ENCODE data around the gene PTPRG. TPM values are rescaled to one million over a fixed set of nuclear protein-coding genes. Genes with fewer than 3 reads are reported as not detected.
A peak's percentile ranks its signal among the peaks of the same experiment; 100 is the strongest.

The PTPRG gene
- polyA plus RNA-seq, 1 donor (not counting 4 experiments of a cell fraction or from before 2014, with no cell fraction given): 12.1 TPM

DNA sequence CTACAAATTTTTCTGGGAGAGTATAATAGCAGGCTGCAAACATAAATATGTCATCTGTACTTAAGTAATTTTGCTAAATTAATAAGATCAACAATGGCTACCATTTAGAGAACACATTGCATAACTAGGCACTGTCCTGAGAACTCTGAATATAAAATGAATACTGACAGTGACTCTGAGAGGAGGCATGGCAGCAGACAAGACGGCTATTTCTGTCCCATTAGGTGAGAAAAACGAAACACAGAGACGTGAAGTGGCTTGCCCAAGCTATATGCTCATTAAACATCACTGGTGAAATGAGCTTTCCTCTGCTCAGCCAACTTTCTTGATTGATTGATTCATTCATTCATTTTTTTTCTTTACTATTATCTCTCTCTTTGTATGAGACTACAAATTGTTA is 384.3 kb downstream of the PTPRG start:
- no peaks in the 10 kb centered on the region for H4K20me1 ChIP-seq (ENCODE audit: control insufficient read depth, extremely low read depth, insufficient read depth, low read length)
- no peak overlapping the region for H3K27ac ChIP-seq (ENCODE audit: control insufficient read depth, insufficient read depth, low read length)
- peak; percentile 44 for FAIRE-seq

DNA sequence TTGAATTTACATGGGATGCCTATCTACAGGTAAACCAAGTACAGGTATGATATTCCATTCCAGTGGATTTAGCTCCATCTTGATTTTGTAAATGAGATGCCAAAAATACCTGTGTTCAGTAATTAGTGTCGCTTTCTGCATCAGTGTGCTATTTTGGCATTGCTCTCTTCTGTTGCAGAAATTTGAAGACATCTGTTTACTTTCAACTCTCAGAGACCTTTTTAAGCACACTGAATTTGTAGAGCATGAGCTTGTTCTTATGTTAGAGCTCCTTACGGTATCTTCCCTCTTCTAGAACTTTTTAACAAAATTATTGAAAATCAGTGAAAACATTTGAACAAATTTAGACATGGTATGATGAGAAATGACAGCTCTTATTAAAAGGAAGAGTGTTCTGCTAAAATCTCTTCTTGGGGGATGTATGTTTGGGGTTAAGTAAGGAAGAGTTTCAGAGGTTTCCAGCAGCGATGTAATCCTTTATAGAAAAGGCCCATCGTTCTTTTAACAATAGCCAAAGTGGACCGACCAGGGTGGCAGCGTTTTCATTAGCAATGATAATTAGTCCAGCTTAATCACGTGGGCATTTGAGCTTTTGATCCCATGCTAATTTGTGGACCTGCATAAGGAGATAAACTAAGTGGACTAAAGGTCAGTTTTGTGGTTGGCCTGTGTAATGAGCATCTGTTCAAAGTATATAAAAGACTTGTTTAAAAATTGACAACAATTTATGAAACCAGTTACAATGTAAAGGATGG is 385.4 kb downstream of the PTPRG start:
- DNase-seq (ENCODE audit: low read depth, low spot score): no peak
- Histone ChIP-seq H3K9me1 (ENCODE audit: control insufficient read depth, extremely low read depth, insufficient read depth, low read length) (no peaks in the 10 kb centered on the region), H3K4me2 (ENCODE audit: control insufficient read depth, extremely low read depth, insufficient read depth, low read depth, low read length) (no peak overlapping the region), H3K9me3 (ENCODE audit: control insufficient read depth, low read depth, low read length) (no peaks in the 10 kb centered on the region), H4K20me1 (ENCODE audit: control insufficient read depth, extremely low read depth, insufficient read depth, low read length) (no peaks in the 10 kb centered on the region), H3K27me3 (ENCODE audit: control insufficient read depth, extremely low read depth, insufficient read depth, low read length) (no peaks in the 10 kb centered on the region), H3K27ac (ENCODE audit: control insufficient read depth, insufficient read depth, low read length) (no peak overlapping the region), H3K9ac (ENCODE audit: control insufficient read depth, extremely low read depth, insufficient read depth, low read length) (no peak overlapping the region), H3K4me1 (ENCODE audit: control insufficient read depth, extremely low read depth, insufficient read depth, low read length) (no peaks in the 10 kb centered on the region), H3K79me2 (ENCODE audit: control insufficient read depth, insufficient read depth, low read length) (no peaks in the 10 kb centered on the region), H2AFZ (ENCODE audit: control insufficient read depth, low read length) (no peak overlapping the region), H3K36me3 (ENCODE audit: control insufficient read depth in 2 of 2, extremely low read depth in 1 of 2, insufficient read depth in 2 of 2, low read length in 2 of 2) (no peaks in the 10 kb centered on the region), H3K4me3 (ENCODE audit: control insufficient read depth in 2 of 3, extremely low read depth in 1 of 3, insufficient read depth in 2 of 3, low read depth in 1 of 3, low read length in 3 of 3) (no peak overlapping the region)
- no peak for FAIRE-seq
- no peak for TF ChIP-seq EZH2 (IDR thresholded peaks at IDR 0.05; ENCODE audit: low read length)
- dilution Hi-C loops (cut with MboI; ENCODE audit: extremely low pct_ligation_motif_present, low sequenced_read_pairs): no loop called here

More for the DNA sequence above, 384.3 kb downstream of the PTPRG start:
- H3K27me3 ChIP-seq (ENCODE audit: control insufficient read depth, extremely low read depth, insufficient read depth, low read length): no peaks in the 10 kb centered on the region
- H3K4me1 ChIP-seq (ENCODE audit: control insufficient read depth, extremely low read depth, insufficient read depth, low read length): no peaks in the 10 kb centered on the region
- H3K4me2 ChIP-seq (ENCODE audit: control insufficient read depth, extremely low read depth, insufficient read depth, low read depth, low read length): no peak overlapping the region
- no peaks in the 10 kb centered on the region for H3K9me3 ChIP-seq (ENCODE audit: control insufficient read depth, low read depth, low read length)
- no peak overlapping the region for H3K9ac ChIP-seq (ENCODE audit: control insufficient read depth, extremely low read depth, insufficient read depth, low read length)
- H3K4me3 ChIP-seq (ENCODE audit: control insufficient read depth in 2 of 3, extremely low read depth in 1 of 3, insufficient read depth in 2 of 3, low read depth in 1 of 3, low read length in 3 of 3): no peak overlapping the region
- no peak for DNase-seq (ENCODE audit: low read depth, low spot score)
- TF ChIP-seq CTCF (optimal IDR thresholded peaks at IDR 0.05 in 1 of 3, IDR thresholded peaks at IDR 0.05 in 1 of 3, conservative IDR thresholded peaks at IDR 0.05 in 1 of 3; ENCODE audit: extremely low read depth in 1 of 3, insufficient read depth in 2 of 3, low read length in 3 of 3): no peak
- TF ChIP-seq EZH2 (IDR thresholded peaks at IDR 0.05; ENCODE audit: low read length): no peak
- no peak overlapping the region for H2AFZ ChIP-seq (ENCODE audit: control insufficient read depth, low read length)
- H3K79me2 ChIP-seq (ENCODE audit: control insufficient read depth, insufficient read depth, low read length): no peaks in the 10 kb centered on the region
- dilution Hi-C loops (cut with MboI; ENCODE audit: extremely low pct_ligation_motif_present, low sequenced_read_pairs): no loop called here
- no peaks in the 10 kb centered on the region for H3K9me1 ChIP-seq (ENCODE audit: control insufficient read depth, extremely low read depth, insufficient read depth, low read length)
- no peaks in the 10 kb centered on the region for H3K36me3 ChIP-seq (ENCODE audit: control insufficient read depth in 2 of 2, extremely low read depth in 1 of 2, insufficient read depth in 2 of 2, low read length in 2 of 2)

All from keratinocyte (primary cell).